Esophagus muscularis mucosa (tissue), 4 donors: ENCODE results near the gene PARP12.

ENCODE experiments used
- EP300 ChIP-seq: sonication (generic); formaldehyde crosslinking; IDR thresholded peaks from one replicate; pipeline ENCODE4 v1.6.1; 2017; ENCODE audit warnings: antibody characterized with exemption
- POLR2A ChIP-seq: fragments of 450-650 bp; IDR thresholded peaks from one replicate; pipeline ENCODE4 v1.6.1; 2017; ENCODE audit warnings: antibody characterized with exemption, moderate library complexity, mild to moderate bottlenecking, low read depth
- POLR2AphosphoS5 ChIP-seq, 2 donors: sonication (generic); formaldehyde crosslinking; IDR thresholded peaks; one replicate each; pipeline ENCODE4 v1.6.1; 2017; ENCODE audit warnings: antibody characterized with exemption in 2 of 2
- TF ChIP-seq, protein P1 (sequence below), 3 experiments: fragments of 200-600 bp in 2 of 3; fragments of 450-650 bp in 1 of 3; sonication (generic) in 2 of 3; IDR thresholded peaks; one replicate each; pipeline ENCODE4 v1.5.1; 2017 to 2019; ENCODE audit warnings: antibody characterized with exemption in 3 of 3, mild to moderate bottlenecking in 2 of 3, moderate library complexity in 1 of 3

DNA sequence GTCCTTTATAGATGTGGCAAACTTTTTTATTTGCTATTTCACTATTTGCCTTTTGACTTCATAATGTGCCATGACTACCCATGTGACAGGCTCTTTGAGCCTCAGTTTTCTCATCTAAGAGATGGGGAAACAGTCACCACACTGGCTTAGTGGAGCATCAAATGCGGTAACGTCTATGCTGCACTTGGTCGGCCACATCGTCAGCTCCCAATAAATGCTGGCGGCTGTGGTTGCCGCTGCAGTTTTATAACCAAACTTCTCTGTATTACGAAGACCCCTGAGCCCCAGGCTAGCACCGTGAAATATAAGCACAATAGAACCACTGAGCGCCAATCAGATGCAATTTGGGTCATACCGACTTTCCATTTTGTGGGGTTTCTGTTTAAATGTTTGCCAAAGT, 56.2 kb downstream of the PARP12 start:
- TF ChIP-seq, protein P1, sequence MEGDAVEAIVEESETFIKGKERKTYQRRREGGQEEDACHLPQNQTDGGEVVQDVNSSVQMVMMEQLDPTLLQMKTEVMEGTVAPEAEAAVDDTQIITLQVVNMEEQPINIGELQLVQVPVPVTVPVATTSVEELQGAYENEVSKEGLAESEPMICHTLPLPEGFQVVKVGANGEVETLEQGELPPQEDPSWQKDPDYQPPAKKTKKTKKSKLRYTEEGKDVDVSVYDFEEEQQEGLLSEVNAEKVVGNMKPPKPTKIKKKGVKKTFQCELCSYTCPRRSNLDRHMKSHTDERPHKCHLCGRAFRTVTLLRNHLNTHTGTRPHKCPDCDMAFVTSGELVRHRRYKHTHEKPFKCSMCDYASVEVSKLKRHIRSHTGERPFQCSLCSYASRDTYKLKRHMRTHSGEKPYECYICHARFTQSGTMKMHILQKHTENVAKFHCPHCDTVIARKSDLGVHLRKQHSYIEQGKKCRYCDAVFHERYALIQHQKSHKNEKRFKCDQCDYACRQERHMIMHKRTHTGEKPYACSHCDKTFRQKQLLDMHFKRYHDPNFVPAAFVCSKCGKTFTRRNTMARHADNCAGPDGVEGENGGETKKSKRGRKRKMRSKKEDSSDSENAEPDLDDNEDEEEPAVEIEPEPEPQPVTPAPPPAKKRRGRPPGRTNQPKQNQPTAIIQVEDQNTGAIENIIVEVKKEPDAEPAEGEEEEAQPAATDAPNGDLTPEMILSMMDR (IDR thresholded peaks at IDR 0.05), result no peak
- no peak for TF ChIP-seq POLR2A
- TF ChIP-seq EP300, result no peak
- no peak for TF ChIP-seq POLR2AphosphoS5 (IDR thresholded peaks at IDR 0.05)
